Body of pancreas (tissue), 4 donors: ENCODE measurements around the gene MOV10L1. TPM values are rescaled to one million over a fixed set of nuclear protein-coding genes. Genes with fewer than 3 reads are reported as not detected.

Experiments
- ATAC-seq: fragments of 150-250 bp; one replicate; pipeline ENCODE4 v1.9.1; 2016
- DNase-seq, 4 donors: peaks; one replicate each; pipeline ENCODE4 v3.0.0-alpha.2; 2019
- H3K27ac ChIP-seq, 4 donors: fragments of 200-600 bp; sonication (generic); 1 replicate in 3 of 4; 2 replicates in 1 of 4; pipeline versions ENCODE4 v1.5.1 to v1.6.1; 2016 to 2019; ENCODE audit warnings: mild to moderate bottlenecking in 1 of 4, mixed read lengths in 1 of 4, moderate library complexity in 1 of 4
- H3K27me3 ChIP-seq, 2 donors: fragments of 200-600 bp; sonication (generic); one replicate each; pipeline ENCODE4 v1.6.0; 2016; ENCODE audit warnings: mild to moderate bottlenecking in 1 of 2
- H3K36me3 ChIP-seq, 2 donors: fragments of 200-600 bp; sonication (generic); replicated peaks in 1 of 2; 2 replicates each; pipeline ENCODE4 v1.5.1; 2016; ENCODE audit warnings: low read depth in 2 of 2; ENCODE audit not compliant: insufficient read depth in 1 of 2
- H3K4me1 ChIP-seq: fragments of 200-600 bp; sonication (generic); one replicate; pipeline ENCODE4 v1.6.0; 2016
- H3K4me3 ChIP-seq, 2 donors: fragments of 200-600 bp; sonication (generic); 1 replicate in 1 of 2; 2 replicates in 1 of 2; pipeline ENCODE4 v1.5.1; 2016 to 2019
- H3K9me3 ChIP-seq, 3 donors: fragments of 200-600 bp; sonication (generic); 1 replicate in 2 of 3; 2 replicates in 1 of 3; pipeline ENCODE4 v1.5.1; 2016
- POLR2A ChIP-seq, 3 donors: fragments of 450-650 bp; IDR thresholded peaks; one replicate each; pipeline ENCODE4 v1.6.1; 2016; ENCODE audit warnings: antibody characterized with exemption in 3 of 3, mild to moderate bottlenecking in 2 of 3
- WGBS, 2 donors: methylation state at CpG; one replicate each; pipeline ENCODE4 v1.1.5; 2017; 5-methylcytosine and 5-hydroxymethylcytosine counted together
- intact Hi-C: fragments of 100-400 bp; cut with DNase I; formaldehyde crosslinking; loops from one replicate; pipeline ENCODE4 v1.15.1; 2023
- total RNA-seq, 2 donors: library from RNA; depleted of rRNA; stranded (reverse); fragments of >200 nt; gene quantifications; one replicate each; pipeline ENCODE4 v1.1.0, GENCODE V29; 2016
- TF ChIP-seq, protein P1 (sequence below), 7 experiments: fragments of 450-650 bp in 4 of 7; fragments of 200-600 bp in 3 of 7; sonication (generic) in 3 of 7; IDR thresholded peaks; one replicate each; pipeline ENCODE4 v1.5.1; 2016 to 2019; ENCODE audit warnings: antibody characterized with exemption in 7 of 7

The MOV10L1 gene
- total RNA-seq, 2 donors from 2014 or later: 0.52 TPM; not detected in 1

DNA sequence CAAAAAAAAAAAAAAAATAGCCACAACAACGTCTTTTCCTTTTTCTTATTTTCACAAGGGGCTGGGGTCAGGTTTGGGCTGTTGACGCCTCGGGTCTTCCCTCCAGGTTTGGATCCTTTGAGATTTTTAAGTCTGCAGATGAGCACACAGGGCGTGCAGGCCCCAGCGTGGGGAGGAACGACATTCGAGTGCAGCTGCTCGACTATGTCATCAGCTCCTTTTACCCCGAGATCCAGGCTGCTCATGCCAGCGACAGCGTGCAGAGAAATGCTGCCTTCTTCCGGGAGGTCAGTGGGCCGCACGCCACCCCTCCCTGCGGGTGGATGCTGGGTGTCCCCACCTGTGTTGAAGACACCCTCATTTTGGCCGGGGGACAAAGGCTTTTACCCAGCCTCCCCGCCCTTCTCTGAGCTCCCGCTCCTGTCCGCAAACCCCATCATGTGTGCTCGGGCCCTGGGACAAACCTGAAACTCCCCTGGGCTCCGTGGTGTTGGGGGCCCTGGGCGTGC is 118.7 kb downstream of the MOV10L1 start:
- Histone ChIP-seq H3K27ac (no peak overlapping the region), H3K27me3 (no peaks in the 10 kb centered on the region), H3K4me3 (no peak overlapping the region), H3K36me3 (peaks cover 0 to 12% of the 10 kb centered on the region in 2 donors), H3K4me1 (no peaks in the 10 kb centered on the region), H3K9me3 (no peaks in the 10 kb centered on the region)
- intact Hi-C loops: loop anchor here (5.0 kb wide), 1 partner anchor 56 kb away; no protein-coding TSS in a partner anchor
- DNase-seq (peak in 1 of 4 donors; percentile 11), ATAC-seq (no peak)
- 86 to 93% methylated on average over 15 to 22 of the region's 22 CpGs for WGBS, 2 donors
- TF ChIP-seq POLR2A (IDR thresholded peaks at IDR 0.05): no peak
- TF ChIP-seq, protein P1, sequence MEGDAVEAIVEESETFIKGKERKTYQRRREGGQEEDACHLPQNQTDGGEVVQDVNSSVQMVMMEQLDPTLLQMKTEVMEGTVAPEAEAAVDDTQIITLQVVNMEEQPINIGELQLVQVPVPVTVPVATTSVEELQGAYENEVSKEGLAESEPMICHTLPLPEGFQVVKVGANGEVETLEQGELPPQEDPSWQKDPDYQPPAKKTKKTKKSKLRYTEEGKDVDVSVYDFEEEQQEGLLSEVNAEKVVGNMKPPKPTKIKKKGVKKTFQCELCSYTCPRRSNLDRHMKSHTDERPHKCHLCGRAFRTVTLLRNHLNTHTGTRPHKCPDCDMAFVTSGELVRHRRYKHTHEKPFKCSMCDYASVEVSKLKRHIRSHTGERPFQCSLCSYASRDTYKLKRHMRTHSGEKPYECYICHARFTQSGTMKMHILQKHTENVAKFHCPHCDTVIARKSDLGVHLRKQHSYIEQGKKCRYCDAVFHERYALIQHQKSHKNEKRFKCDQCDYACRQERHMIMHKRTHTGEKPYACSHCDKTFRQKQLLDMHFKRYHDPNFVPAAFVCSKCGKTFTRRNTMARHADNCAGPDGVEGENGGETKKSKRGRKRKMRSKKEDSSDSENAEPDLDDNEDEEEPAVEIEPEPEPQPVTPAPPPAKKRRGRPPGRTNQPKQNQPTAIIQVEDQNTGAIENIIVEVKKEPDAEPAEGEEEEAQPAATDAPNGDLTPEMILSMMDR (IDR thresholded peaks at IDR 0.05): no peak

DNA sequence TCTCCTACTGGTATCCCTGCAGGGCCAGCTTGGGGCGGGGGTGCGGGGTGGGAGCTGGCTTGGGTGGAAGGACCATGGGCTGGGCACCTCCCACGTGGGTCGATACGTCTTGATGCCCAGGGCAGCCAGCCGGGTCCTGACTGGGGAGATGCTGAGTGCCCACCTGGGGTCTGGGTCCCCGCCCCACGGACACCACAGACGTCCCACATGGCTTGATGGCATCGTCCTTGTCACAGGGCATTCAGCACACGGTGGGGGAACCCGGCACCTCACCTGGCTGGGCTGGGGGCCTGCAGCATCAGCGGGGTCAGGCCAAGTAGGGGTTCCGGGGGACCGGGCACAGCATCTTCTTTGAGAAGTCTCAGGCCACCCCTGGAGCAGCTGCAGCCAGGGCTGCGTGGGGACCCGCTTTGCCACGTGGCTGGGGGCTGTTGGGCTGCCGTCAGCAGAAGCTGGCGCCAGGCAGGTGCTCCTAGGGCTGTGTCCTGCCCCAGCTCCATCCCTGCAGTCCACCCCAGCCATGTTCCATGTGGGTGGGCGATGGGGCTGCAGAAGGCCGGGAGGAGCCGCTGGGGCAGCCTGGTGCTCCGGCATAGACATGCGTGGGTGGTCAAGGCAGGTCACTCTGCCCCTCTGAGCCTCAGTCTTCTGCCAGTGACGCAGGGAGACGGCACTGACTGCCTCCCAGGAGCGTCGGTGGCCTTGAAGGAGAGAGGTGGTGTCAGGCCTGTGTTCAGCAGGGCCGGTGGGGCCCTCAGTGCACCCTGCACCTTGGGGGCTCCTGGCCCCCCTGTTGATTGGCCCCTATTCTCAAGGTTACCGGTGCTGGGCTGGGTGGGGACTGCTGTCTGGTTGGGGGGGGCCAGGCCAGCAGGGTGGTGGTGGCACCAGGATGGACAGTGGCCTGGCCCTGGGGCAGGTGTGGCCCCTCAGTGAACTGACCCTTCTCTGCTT is 119.4 kb downstream of the MOV10L1 start:
- TF ChIP-seq, protein P1 (IDR thresholded peaks at IDR 0.05): no peak
- no peak for TF ChIP-seq POLR2A (IDR thresholded peaks at IDR 0.05)
- ATAC-seq (peak; percentile 23), DNase-seq (peak in 1 of 4 donors; percentile 15)
- 76% methylated on average over 24 of the region's 31 CpGs; no CpG with 5 or more reads in 1 of the 2 donors for WGBS, 2 donors
- H3K4me1 ChIP-seq: no peaks in the 10 kb centered on the region
- no peaks in the 10 kb centered on the region for H3K27me3 ChIP-seq
- peaks cover 0 to 12% of the 10 kb centered on the region in 2 donors for H3K36me3 ChIP-seq
- H3K9me3 ChIP-seq: no peaks in the 10 kb centered on the region
- H3K27ac ChIP-seq: no peak overlapping the region
- intact Hi-C loops: loop anchor here (5.0 kb wide), 1 partner anchor 57 kb away; no protein-coding TSS in a partner anchor
- H3K4me3 ChIP-seq: no peak overlapping the region

DNA sequence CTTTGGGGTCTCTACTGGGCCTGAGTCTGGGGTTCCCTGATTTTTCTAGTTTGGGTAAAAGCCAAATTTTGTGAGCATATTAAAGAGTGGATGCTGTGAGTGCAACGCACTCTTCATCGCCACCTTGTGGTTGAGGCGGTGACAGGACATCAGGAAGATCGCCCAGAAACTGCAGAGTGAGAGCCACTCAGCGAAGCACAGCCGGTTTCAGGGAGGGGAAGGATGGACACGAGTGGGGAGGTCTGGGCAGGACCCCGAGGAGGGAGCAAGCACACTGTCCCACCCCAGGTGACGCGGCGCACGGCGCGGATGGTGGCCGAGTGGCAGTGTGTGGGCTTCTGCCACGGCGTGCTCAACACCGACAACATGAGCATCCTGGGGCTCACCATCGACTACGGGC is 120.1 kb downstream of the MOV10L1 start:
- no peak overlapping the region for H3K27ac ChIP-seq
- peak; percentile 75 to 82 (median 78) for DNase-seq
- H3K27me3 ChIP-seq: no peaks in the 10 kb centered on the region
- no peaks in the 10 kb centered on the region for H3K4me1 ChIP-seq
- intact Hi-C loops: loop anchor here (5.0 kb wide), 1 partner anchor 58 kb away; no protein-coding TSS in a partner anchor
- peaks cover 0 to 12% of the 10 kb centered on the region in 2 donors for H3K36me3 ChIP-seq
- 30 to 62% methylated on average over 10 to 20 of the region's 20 CpGs for WGBS, 2 donors
- H3K9me3 ChIP-seq: no peaks in the 10 kb centered on the region
- no peak for TF ChIP-seq POLR2A (IDR thresholded peaks at IDR 0.05)
- TF ChIP-seq, protein P1 (IDR thresholded peaks at IDR 0.05): peak; percentile 69 to 90 (median 84)
- ATAC-seq: peak; percentile 61
- no peak overlapping the region for H3K4me3 ChIP-seq

DNA sequence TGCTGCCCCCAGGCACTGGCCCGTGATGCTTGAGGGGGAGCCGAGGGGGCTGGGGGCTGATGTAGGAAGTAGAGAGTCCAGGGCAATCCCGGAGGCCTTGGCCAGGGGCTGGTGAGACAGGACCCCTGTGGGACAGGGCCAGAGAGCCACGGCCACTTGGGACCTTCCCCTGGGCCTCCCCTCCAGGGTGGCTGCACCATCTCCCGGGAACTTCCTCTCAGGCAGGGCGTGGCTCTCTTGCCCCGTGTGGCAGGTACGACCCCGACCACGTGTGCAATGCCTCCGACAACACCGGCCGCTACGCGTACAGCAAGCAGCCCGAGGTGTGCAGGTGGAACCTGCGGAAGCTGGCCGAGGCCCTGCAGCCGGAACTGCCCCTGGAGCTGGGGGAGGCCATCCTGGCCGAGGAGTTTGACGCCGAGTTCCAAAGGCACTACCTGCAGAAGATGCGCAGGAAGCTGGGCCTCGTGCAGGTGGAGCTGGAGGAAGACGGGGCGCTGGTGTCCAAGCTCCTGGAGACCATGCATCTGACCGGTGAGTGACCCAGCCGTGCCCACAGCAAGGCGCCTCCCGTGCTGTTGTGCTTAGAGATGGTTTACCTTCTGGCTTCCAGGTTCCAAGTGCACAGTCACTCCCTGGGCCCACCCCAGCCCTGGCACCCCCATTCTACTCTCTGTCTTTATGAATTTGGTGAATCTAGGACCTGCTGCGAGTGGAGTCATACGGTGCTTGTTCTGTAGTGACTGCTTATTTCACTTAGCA is 120.8 kb downstream of the MOV10L1 start:
- ATAC-seq (no peak), DNase-seq (peak in 1 of 4 donors; percentile 11)
- H3K27ac ChIP-seq: no peak overlapping the region
- H3K9me3 ChIP-seq: no peaks in the 10 kb centered on the region
- H3K4me3 ChIP-seq: no peak overlapping the region
- intact Hi-C loops: no loop called here
- H3K36me3 ChIP-seq: peaks cover 0 to 12% of the 10 kb centered on the region in 2 donors
- no peaks in the 10 kb centered on the region for H3K4me1 ChIP-seq
- TF ChIP-seq POLR2A (IDR thresholded peaks at IDR 0.05): no peak
- TF ChIP-seq, protein P1 (IDR thresholded peaks at IDR 0.05): no peak
- H3K27me3 ChIP-seq: no peaks in the 10 kb centered on the region
- WGBS, 2 donors: 78 to 86% methylated on average over 18 to 31 of the region's 32 CpGs
